Psoas muscle (tissue), 8 donors: ENCODE results near the gene LRRC14B. TPM values are rescaled to one million over a fixed set of nuclear protein-coding genes. Genes with fewer than 3 reads are reported as not detected.

ENCODE experiments used
- ATAC-seq, 4 donors: fragments of 200-7000 bp; cut with Tn5 transposase; one replicate each; pipeline ENCODE4 v1.9.1; 2020; ENCODE audit warnings: moderate library complexity in 3 of 4, mild to moderate bottlenecking in 2 of 4
- DNase-seq, 2 donors: peaks; one replicate each; pipeline ENCODE4 v3.0.0-alpha.2; 2020
- H3K27ac ChIP-seq: fragments of 200-600 bp; one replicate; pipeline ENCODE4 v1.8.0; 2022
- H3K27me3 ChIP-seq, 3 donors: fragments of 200-600 bp in 1 of 3; one replicate each; pipeline versions ENCODE4 v1.6.1 to v1.8.0; 2013 to 2022; ENCODE audit warnings: low read length in 2 of 3, mild to moderate bottlenecking in 2 of 3, moderate library complexity in 1 of 3; ENCODE audit not compliant: insufficient read depth in 3 of 3
- H3K36me3 ChIP-seq, 2 donors: fragments of 200-600 bp in 1 of 2; one replicate each; pipeline versions ENCODE4 v1.6.1 to v1.8.0; 2013 to 2022; ENCODE audit warnings: low read depth in 1 of 2, mild to moderate bottlenecking in 1 of 2, moderate library complexity in 1 of 2; ENCODE audit not compliant: insufficient read depth in 1 of 2
- H3K4me1 ChIP-seq: fragments of 200-600 bp; one replicate; pipeline ENCODE4 v1.8.0; 2022
- H3K4me3 ChIP-seq: fragments of 200-600 bp; one replicate; pipeline ENCODE4 v1.8.0; 2022; ENCODE audit warnings: mild to moderate bottlenecking
- H3K9me3 ChIP-seq: fragments of 200-600 bp; one replicate; pipeline ENCODE4 v1.8.0; 2022
- CTCF ChIP-seq: fragments of 200-600 bp; IDR thresholded peaks from one replicate; pipeline ENCODE4 v1.8.0; 2022; ENCODE audit warnings: antibody characterized with exemption
- WGBS, 3 donors: extraction: QIAGEN DNeasy Blood & Tissue Kit; methylation state at CpG; one replicate each; pipeline versions ENCODE4 v1.1.6 to v1.1.7; 2013; 5-methylcytosine and 5-hydroxymethylcytosine counted together
- intact Hi-C, 2 donors: fragments of 100-400 bp; cut with DNase I; formaldehyde crosslinking; loops; one replicate each; pipeline versions ENCODE4 v1.11.0 to v1.14.2; 2022
- polyA plus RNA-seq, 3 donors: library from polyadenylated mRNA; stranded (reverse); fragments of 200-250 nt; gene quantifications; one replicate each; pipeline ENCODE4 v1.2.3, GENCODE V29; 2013
- total RNA-seq, 4 donors: library from RNA; stranded (reverse); fragmentation: NEBNext Ultra II Directional in 2 of 4; extraction: Animal tissue kit (Norgen Biotek cat#: 25700) in 2 of 4; gene quantifications; one replicate each; pipeline versions ENCODE4 v1.2.1 to v1.2.4, GENCODE V29; 2021 to 2023
- donor health status: healthy with polysubstance abuse.
- donor health status: DM: no; HTN: no; CAD: no; lungs with moderate emphysema.
- donor health status: Bipolar disorder and iron deficiency.
- donor health status: healthy.
- donor health status: DM: yes; HTN: yes; CAD: no.
- donor health status: DM: no; HTN: no; CAD: no.
- donor health status: DM: no; HTN: no; CAD: no.
- donor health status: DM: yes; HTN: yes; CAD: no.

LRRC14B gene
- total and polyA plus RNA-seq, 7 donors: 0.42 to 15.5 (median 9.5) TPM

GRCh38 chr5:198516-199196, 7.4 kb downstream of the LRRC14B start:
- H3K27me3 ChIP-seq: no peaks in the 10 kb centered on the region
- peaks cover 0 to 10% of the 10 kb centered on the region in 2 donors for H3K36me3 ChIP-seq
- peak overlapping the region; percentile 53 for H3K27ac ChIP-seq
- ATAC-seq (no peak), DNase-seq (no peak)
- intact Hi-C loops: no loop called here
- no peak for TF ChIP-seq CTCF
- peaks cover 22% of the 10 kb centered on the region for H3K4me1 ChIP-seq
- 94 to 97% (median 96%) methylated on average over 21 of the region's 21 CpGs for WGBS, 3 donors
- no peaks in the 10 kb centered on the region for H3K9me3 ChIP-seq
- no peak overlapping the region for H3K4me3 ChIP-seq

- H3K27ac ChIP-seq: no peak overlapping the region
Measured at GRCh38 chr5:199197-199949, 8.1 kb downstream of the LRRC14B start.

GRCh38 chr5:199950-200645, 8.8 kb downstream of the LRRC14B start:
- no peak for ATAC-seq
- no peak for TF ChIP-seq CTCF
- H3K4me1 ChIP-seq: peaks cover 12% of the 10 kb centered on the region

More at GRCh38 chr5:199197-199949, 8.1 kb downstream of the LRRC14B start:
- intact Hi-C loops: no loop called here
- Histone ChIP-seq H3K36me3 (peaks cover 0 to 17% of the 10 kb centered on the region in 2 donors), H3K9me3 (no peaks in the 10 kb centered on the region), H3K27me3 (no peaks in the 10 kb centered on the region), H3K4me3 (no peak overlapping the region), H3K4me1 (peaks cover 18% of the 10 kb centered on the region)
- ATAC-seq (no peak), DNase-seq (no peak)
- 92 to 93% (median 92%) methylated on average over 15 to 16 of the region's 16 CpGs for WGBS, 3 donors
- TF ChIP-seq CTCF: no peak

GRCh38 chr5:200985-201384, 9.7 kb downstream of the LRRC14B start:
- Histone ChIP-seq H3K27ac (no peak overlapping the region), H3K4me3 (no peak overlapping the region), H3K36me3 (peaks cover 0 to 30% of the 10 kb centered on the region in 2 donors), H3K4me1 (peaks cover 10% of the 10 kb centered on the region), H3K9me3 (no peaks in the 10 kb centered on the region), H3K27me3 (no peaks in the 10 kb centered on the region)
- intact Hi-C loops: no loop called here
- ATAC-seq (no peak), DNase-seq (no peak)
- TF ChIP-seq CTCF: no peak
- WGBS, 3 donors: 39 to 45% (median 44%) methylated on average over 4 of the region's 4 CpGs

More at GRCh38 chr5:199950-200645, 8.8 kb downstream of the LRRC14B start:
- intact Hi-C loops: no loop called here
- WGBS, 3 donors: 89 to 91% (median 90%) methylated on average over 23 of the region's 23 CpGs
- no peak for DNase-seq
- Histone ChIP-seq H3K36me3 (peaks cover 0 to 24% of the 10 kb centered on the region in 2 donors), H3K9me3 (no peaks in the 10 kb centered on the region), H3K27me3 (no peaks in the 10 kb centered on the region), H3K27ac (no peak overlapping the region), H3K4me3 (no peak overlapping the region)
